ENCODE measurements around the gene BCAS3.
"Not testable (repeated sequence)": the region's sequence is repeated elsewhere in the genome, so short reads cannot be mapped to it uniquely, and the experiment has no call there.

GRCh38 chr17:61146833-61147232 lies 469.2 kb downstream of the BCAS3 start:
- not testable (repeated sequence) for TF ChIP-seq CTCF, POLR2A (IDR thresholded peaks at IDR 0.05)

Measured in body of pancreas (tissue), 4 donors.